Neural progenitor cell (in vitro differentiated cells): ENCODE results near the gene ZBTB12. TPM values are rescaled to one million over a fixed set of nuclear protein-coding genes. Genes with fewer than 3 reads are reported as not detected.

Source experiments
- DNase-seq: peaks from one replicate; pipeline ENCODE4 v3.0.0-alpha.2; 2016; ENCODE audit warnings: low spot score
- H2AFZ ChIP-seq: fragments of 200-600 bp; sonication (generic); replicated peaks from 2 replicates; pipeline ENCODE4 v1.6.1; 2016; ENCODE audit warnings: antibody characterized with exemption
- H3F3A ChIP-seq: fragments of 200-600 bp; sonication (generic); 2 replicates; pipeline ENCODE4 v1.6.1; 2016; ENCODE audit warnings: antibody characterized with exemption, low read depth
- H3K27ac ChIP-seq: fragments of 200-600 bp; sonication (generic); 2 replicates; pipeline ENCODE4 v1.5.1; 2016; ENCODE audit warnings: mild to moderate bottlenecking
- H3K27me3 ChIP-seq: fragments of 200-600 bp; sonication (generic); 2 replicates; pipeline ENCODE4 v1.6.1; 2016; ENCODE audit warnings: mild to moderate bottlenecking, moderate library complexity
- H3K36me3 ChIP-seq: fragments of 200-600 bp; sonication (generic); 2 replicates; pipeline ENCODE4 v1.5.1; 2016
- H3K4me1 ChIP-seq: fragments of 200-600 bp; sonication (generic); 2 replicates; pipeline ENCODE4 v1.6.1; 2016; ENCODE audit warnings: mixed run types
- H3K4me2 ChIP-seq: fragments of 200-600 bp; sonication (generic); 2 replicates; pipeline ENCODE4 v1.6.1; 2016
- H3K4me3 ChIP-seq: fragments of 200-600 bp; sonication (generic); 2 replicates; pipeline ENCODE4 v1.5.1; 2016
- H3K79me2 ChIP-seq: fragments of 200-600 bp; sonication (generic); 2 replicates; pipeline ENCODE4 v1.6.1; 2016; ENCODE audit warnings: low read depth
- H3K9ac ChIP-seq: fragments of 200-600 bp; sonication (generic); 2 replicates; pipeline ENCODE4 v1.6.1; 2016
- H3K9me3 ChIP-seq: fragments of 200-600 bp; sonication (generic); 2 replicates; pipeline ENCODE4 v1.5.1; 2016; ENCODE audit warnings: low read depth
- H4K20me1 ChIP-seq: fragments of 200-600 bp; sonication (generic); 2 replicates; pipeline ENCODE4 v1.6.1; 2016; ENCODE audit warnings: low read depth
- H3K27ac Mint-ChIP-seq: 3 replicates; pipeline ENCODE4 v1.8.0; 2021; ENCODE audit warnings: mixed read lengths
- H3K27me3 Mint-ChIP-seq: 2 replicates; pipeline ENCODE4 v1.8.0; 2022; ENCODE audit warnings: low read depth, mild to moderate bottlenecking, inconsistent platforms, moderate library complexity, mixed read lengths; ENCODE audit not compliant: insufficient read depth
- H3K36me3 Mint-ChIP-seq: 3 replicates; pipeline ENCODE4 v1.8.0; 2021; ENCODE audit warnings: mixed read lengths
- H3K4me1 Mint-ChIP-seq: 3 replicates; pipeline ENCODE4 v1.8.0; 2021; ENCODE audit warnings: mixed read lengths
- H3K4me3 Mint-ChIP-seq: 3 replicates; pipeline ENCODE4 v1.8.0; 2021; ENCODE audit warnings: mild to moderate bottlenecking, moderate library complexity, mixed read lengths
- H3K9me3 Mint-ChIP-seq: 3 replicates; pipeline ENCODE4 v1.8.0; 2020; ENCODE audit warnings: mixed read lengths
- CTCF ChIP-seq: fragments of 200-600 bp; sonication (generic); IDR thresholded peaks from 2 replicates; pipeline ENCODE4 v1.5.1; 2017; ENCODE audit warnings: antibody characterized with exemption, mild to moderate bottlenecking
- EZH2 ChIP-seq: fragments of 200-600 bp; sonication (generic); IDR thresholded peaks from 2 replicates; pipeline ENCODE4 v1.6.1; 2017; ENCODE audit warnings: antibody characterized with exemption, mild to moderate bottlenecking, moderate library complexity
- EZH2phosphoT487 ChIP-seq: fragments of 200-600 bp; sonication (generic); IDR thresholded peaks from 2 replicates; pipeline ENCODE4 v1.6.1; 2017; ENCODE audit warnings: antibody characterized with exemption
- total RNA-seq: library from RNA; depleted of rRNA; stranded (reverse); fragments of >200 nt; gene quantifications from 2 replicates; pipeline ENCODE4 v1.2.3, GENCODE V29; 2015; ENCODE audit warnings: low replicate concordance

ZBTB12 gene
- total RNA-seq, 1 donor from 2014 or later: 8.4 TPM

DNA sequence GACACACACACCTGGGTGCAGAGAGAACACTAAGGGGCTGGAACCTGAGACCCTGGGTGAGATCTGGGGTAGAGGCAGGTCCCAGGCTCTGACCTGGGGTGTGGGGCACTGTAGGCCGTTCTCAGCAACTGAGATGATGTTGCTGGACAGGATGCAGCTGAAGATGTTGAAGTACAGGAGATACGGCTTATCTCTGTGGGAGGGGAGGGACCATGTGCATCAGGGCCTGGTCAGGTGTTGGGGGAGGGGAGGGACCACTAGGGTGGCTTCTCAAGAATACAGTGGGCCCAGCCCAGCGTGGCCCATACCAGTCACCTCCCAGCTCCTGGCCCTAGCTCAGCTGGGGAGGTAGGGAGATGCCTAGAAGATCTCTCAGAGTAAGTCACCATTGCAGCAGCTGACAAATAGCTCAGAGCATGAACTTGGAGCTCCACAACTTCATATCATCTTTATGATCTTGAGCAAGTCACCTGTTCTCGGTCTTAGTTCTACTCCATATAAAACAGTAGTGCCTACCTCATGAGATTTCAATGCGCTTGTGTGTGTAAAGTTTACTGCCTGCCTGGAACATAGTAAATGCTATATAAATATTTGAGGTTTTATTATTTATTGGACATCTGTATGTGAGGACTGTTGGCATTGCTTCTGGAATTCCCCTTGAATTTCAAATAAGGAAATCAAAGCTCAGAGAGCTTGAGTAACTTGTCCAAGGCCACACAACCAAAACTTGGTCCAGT lies 26.9 kb downstream of the ZBTB12 start:
- Histone ChIP-seq H3F3A (peaks cover 7% of the 10 kb centered on the region), H3K9ac (no peak overlapping the region), H4K20me1 (no peaks in the 10 kb centered on the region)

DNA sequence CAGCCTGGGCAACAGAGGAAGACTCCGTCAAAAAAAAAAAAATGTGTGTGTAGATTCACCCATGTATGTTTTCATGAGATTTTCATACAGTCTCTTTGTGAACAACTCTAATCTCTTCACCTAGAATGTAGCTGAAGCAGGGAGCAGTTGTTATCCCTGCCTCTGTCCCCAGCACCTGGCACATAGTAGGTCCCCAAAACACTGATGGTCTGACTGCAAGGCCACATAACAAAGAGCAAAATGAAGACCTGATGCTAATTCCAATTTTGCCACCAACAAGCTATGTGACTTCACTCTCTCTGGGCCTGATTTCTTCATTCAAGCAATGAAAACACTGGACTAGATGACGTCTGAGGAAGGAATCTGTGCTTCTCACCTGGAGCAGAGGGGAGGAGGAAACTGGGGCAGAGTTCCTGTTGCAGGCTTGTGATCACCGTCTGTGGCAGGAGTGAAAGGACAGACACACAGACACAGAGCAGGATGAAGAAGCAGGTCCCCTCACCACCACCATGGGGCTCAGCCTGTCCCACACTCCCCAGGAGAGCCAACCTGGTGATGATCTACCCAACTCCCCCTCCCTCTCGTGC lies 27.7 kb downstream of the ZBTB12 start:
- DNase-seq: no peak
- Histone ChIP-seq H3K4me2 (no peak overlapping the region), H3F3A (peaks cover 3% of the 10 kb centered on the region), H3K4me1 (peaks cover 10% of the 10 kb centered on the region), H3K79me2 (no peaks in the 10 kb centered on the region), H3K27me3 (no peaks in the 10 kb centered on the region), H2AFZ (no peak overlapping the region), H4K20me1 (no peaks in the 10 kb centered on the region), H3K4me3 (no peak overlapping the region), H3K27ac (no peak overlapping the region), H3K36me3 (no peaks in the 10 kb centered on the region), H3K9ac (no peak overlapping the region), H3K9me3 (no peaks in the 10 kb centered on the region)
- Mint-ChIP-seq H3K27me3 (peaks cover 2% of the 10 kb centered on the region), H3K4me3 (no peak overlapping the region), H3K4me1 (peaks cover 11% of the 10 kb centered on the region), H3K36me3 (no peaks in the 10 kb centered on the region), H3K27ac (peak overlapping the region; percentile 74), H3K9me3 (no peaks in the 10 kb centered on the region)
- TF ChIP-seq EZH2 (no peak), CTCF (no peak), EZH2phosphoT487 (no peak)

More for the DNA sequence above, 26.9 kb downstream of the ZBTB12 start:
- Mint-ChIP-seq H3K4me3 (no peak overlapping the region), H3K36me3 (peaks cover 6% of the 10 kb centered on the region), H3K27ac (no peak overlapping the region), H3K9me3 (no peaks in the 10 kb centered on the region), H3K27me3 (peaks cover 2% of the 10 kb centered on the region), H3K4me1 (peaks cover 8% of the 10 kb centered on the region)
- TF ChIP-seq EZH2phosphoT487: no peak
- no peak for TF ChIP-seq EZH2
- no peak for TF ChIP-seq CTCF
- Histone ChIP-seq H2AFZ (no peak overlapping the region), H3K27me3 (no peaks in the 10 kb centered on the region), H3K79me2 (no peaks in the 10 kb centered on the region), H3K27ac (no peak overlapping the region), H3K36me3 (no peaks in the 10 kb centered on the region), H3K4me2 (no peak overlapping the region), H3K4me1 (peaks cover 10% of the 10 kb centered on the region), H3K9me3 (no peaks in the 10 kb centered on the region), H3K4me3 (no peak overlapping the region)
- no peak for DNase-seq

DNA sequence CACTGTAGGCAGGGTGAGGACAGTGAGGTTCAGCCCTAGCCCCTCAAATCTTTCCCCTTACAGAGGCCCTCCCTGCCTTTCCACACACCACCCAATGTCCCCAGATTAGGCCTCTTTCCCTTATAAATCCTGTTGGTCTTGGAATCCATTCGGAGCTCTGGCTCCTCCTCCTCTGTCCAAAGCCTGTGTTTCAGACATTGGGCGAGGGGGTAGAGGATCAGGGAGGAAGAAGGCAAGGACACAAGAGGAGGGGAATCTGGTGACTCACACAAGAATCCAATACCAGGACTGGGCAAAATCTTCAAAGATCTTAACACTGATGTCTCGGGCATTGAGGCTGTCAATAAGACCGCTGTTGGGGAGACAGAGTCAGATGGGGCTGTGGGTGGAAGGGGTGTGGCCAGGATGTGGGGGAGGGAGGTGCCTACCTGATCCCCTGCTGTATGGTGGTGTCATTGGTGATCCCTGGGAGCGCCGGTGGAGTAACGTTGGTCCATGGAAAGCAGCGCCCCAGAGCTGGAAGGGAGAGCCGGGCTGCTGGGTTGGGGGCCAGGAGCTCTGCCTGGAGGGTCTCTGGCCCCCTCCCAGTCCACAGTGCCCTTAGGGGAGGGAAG lies 30.7 kb downstream of the ZBTB12 start:
- Histone ChIP-seq H3K4me1 (peaks cover 10% of the 10 kb centered on the region), H2AFZ (peak overlapping the region; percentile 96), H3F3A (peaks cover 5% of the 10 kb centered on the region), H4K20me1 (no peaks in the 10 kb centered on the region), H3K36me3 (no peaks in the 10 kb centered on the region), H3K4me2 (peak overlapping the region; percentile 35), H3K9ac (no peak overlapping the region), H3K27me3 (no peaks in the 10 kb centered on the region), H3K27ac (no peak overlapping the region), H3K9me3 (no peaks in the 10 kb centered on the region), H3K79me2 (no peaks in the 10 kb centered on the region), H3K4me3 (no peak overlapping the region)
- Mint-ChIP-seq H3K4me3 (peak overlapping the region; percentile 44), H3K27ac (peak overlapping the region; percentile 85), H3K27me3 (peaks cover 7% of the 10 kb centered on the region), H3K4me1 (peaks cover 18% of the 10 kb centered on the region), H3K36me3 (no peaks in the 10 kb centered on the region), H3K9me3 (no peaks in the 10 kb centered on the region)
- TF ChIP-seq CTCF: no peak
- TF ChIP-seq EZH2: no peak
- TF ChIP-seq EZH2phosphoT487: no peak
- no peak for DNase-seq
